Measurements from ENCODE around the gene ABHD2.
"Not testable (repeated sequence)": the region's sequence is repeated elsewhere in the genome, so short reads cannot be mapped to it uniquely, and the experiment has no call there.

The ABHD2 gene

DNA sequence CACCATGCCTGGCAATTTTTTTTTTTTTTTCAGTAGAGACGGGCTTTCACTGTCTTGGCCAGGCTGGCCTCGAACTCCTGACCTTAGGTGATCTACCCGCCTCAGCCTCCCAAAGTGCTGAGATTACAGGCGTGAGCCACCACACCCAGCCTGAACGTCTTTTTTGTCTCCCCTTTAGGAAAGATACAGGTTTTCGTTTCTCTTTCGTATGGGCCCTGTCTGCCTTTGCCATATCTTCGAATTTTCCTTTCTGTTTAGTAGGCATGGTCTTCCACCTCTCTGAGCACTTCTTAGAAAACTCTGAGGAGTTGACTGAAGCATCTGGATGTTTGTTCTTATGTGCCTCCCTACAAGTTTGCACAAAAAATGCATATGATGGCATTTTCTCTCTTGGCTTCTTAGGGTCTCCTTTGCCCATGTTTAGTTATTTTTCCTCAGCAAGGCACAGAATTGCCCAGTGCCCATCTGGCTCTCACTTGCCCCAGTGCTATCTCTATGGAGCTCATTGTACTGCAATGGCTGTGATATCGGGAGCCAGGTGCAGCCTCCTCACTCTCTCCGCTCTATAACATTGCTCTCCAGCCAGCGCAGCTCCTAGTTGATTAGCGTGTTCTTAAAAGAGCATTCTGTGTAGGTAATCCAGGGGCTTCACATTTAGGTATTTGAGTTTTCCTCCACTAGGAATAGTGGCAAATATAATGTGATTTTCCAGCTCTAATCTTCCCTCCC, 48.0 kb downstream of the ABHD2 start:
- DNase-seq (ENCODE audit: low read depth, low spot score) = no peak
- no peak overlapping the region for H3K27ac ChIP-seq

DNA sequence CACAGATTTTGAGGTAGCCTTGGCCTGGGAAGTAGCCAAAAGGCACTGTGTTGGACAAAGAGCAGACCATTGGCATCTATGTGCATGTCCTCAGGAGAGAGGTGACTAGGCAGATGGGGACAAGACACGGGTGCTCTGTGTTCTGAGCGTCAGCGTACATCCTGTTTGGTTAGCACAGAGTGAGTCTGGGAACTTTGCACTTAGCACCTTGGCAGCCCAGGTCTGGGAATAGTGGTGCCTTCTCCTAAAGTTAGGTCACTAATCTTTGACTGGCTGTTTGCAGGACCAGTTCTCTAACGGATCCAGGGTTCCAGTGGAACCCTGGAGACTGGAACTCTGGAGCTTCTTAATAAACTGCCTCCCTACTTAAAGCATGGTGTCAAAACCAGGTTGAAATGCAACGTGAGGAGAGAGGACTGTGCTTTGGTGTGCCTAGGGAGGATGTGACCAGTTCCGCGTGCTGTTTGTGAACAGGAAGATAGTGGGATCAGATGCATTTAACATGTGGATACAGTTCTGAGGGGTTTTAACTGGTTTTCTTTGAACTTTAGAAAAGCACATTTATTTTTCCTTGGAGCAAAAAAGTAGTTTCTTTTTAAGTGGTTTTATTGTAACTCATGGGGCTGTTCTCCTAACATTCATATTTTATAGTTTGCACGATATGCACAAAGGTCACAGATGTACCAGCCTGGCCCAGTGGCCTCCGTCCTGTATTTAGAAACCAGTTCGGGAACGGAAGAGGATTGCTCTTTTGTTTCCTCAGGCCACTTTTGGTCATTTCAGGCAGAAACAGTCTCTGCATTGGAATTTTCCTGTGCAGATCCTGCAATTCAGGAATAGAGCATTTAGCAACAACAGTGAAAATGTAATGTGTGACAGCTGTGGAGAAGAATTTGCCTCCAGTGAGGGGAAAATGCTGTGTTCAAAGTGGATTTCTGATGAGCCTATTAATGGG, 48.8 kb downstream of the ABHD2 start:
- no peak for DNase-seq (ENCODE audit: low read depth, low spot score)
- H3K27ac ChIP-seq = no peak overlapping the region

DNA sequence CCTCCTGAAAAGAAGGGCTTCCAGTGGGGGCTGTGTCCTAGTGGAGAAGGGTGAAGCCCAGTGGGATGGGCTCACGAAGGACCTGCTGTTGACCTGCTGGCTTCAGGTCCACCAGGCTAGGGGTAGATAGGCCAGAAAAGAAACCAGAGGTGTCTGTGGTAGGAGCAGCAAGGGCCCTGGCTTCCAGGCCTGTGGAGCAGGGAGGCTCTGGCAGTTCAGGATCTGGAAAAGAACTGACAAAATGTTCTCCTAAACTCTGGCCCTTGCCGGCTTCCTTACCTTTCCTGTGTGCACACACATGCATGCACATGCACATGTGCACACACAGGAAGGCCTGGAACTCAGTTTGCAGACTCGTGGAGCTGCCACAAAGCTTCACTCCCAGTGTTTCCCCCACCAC, 49.7 kb downstream of the ABHD2 start:
- DNase-seq (ENCODE audit: low read depth, low spot score) = no peak
- no peak overlapping the region for H3K27ac ChIP-seq

DNA sequence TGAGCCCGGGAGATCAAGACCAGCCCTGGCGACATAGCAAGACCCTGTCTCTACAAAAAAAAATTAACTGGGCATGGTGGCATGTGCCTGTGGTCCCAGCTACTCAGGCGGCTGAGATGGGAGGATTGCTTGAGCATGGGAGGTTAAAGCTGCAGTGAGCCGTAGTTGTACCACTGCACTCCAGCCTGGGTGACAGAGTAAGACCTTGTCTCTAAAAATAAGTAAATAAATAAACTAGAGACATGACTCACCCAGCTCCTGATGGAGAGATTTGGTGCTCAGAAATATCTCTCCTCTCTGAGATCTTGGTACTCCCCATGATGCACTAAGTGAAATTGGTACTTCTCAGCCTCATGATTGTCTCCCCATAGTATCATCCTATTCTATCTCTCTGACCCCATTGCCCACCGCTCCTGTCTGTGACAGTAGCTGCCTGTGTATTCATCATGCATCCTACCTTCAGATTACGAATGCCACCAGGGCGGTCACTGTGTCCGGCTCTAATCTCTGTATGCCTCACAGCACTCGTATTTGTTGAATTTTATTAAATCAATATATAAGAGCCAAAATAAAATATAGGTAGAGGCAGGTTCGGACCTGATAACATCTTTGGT, 50.9 kb downstream of the ABHD2 start:
- no peak for DNase-seq (ENCODE audit: low read depth, low spot score)
- no peak overlapping the region for H3K27ac ChIP-seq

DNA sequence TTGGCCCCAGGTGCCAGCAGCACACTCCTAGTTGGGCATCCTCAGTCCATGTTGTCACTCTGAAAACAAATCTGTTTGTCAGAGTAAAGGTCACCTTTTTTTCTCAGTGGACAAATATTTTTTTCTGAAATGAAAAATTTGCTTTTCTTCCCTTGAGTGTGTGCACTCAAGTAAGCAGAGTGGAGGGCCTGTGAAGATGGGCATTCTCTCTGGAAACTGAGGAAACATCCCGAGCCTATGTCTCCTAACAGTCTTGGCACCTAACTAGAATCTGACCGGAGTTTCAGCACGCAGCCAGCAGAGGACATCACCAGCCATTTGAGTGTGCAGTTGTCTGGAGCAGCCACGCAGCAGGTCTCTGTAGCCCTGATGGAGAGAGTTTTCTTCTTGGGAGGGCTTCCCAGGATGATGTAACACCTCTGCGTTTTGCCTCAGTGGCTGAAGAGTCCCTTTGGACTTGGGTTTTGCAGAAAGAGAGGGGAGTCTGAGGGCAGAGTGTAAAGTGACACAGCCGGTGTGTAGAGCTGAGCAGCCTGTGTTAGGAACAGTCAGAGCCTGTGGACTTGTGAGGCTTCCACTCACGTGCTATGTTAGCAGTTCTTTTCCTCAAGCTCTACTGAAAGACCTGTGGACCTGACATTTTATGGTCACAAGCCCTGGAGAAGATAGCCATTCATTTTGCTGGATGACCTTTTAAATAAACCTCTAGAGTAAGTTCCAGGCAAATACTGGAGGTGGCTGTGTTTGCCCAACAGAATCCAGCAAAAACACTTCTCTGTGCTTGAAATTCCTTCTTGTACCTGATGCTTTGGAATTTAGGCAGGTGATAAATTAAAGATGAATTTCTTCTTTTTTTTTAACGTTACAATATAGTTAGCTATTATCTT, 51.6 kb downstream of the ABHD2 start:
- H3K27ac ChIP-seq = no peak overlapping the region
- no peak for DNase-seq (ENCODE audit: low read depth, low spot score)

DNA sequence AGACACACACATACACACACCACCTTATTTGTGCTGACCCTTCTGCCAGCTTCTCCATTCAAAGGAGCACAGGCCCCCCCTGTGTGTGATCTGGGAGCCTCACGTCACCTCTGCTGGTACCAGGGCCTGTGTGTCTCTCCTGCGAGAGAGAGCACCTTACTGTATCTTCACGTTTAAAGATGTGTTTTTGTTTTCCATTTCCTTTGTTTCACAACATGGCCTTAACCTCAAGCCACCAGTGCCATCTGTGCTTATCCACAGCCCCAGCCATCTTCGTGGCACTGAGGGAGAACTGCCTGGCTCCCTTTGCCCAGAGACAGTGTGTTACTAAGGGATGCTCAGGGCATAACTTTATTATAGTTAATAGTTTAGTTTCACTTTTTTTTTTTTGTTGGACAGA, 52.3 kb downstream of the ABHD2 start:
- no peak overlapping the region for H3K27ac ChIP-seq
- DNase-seq (ENCODE audit: low read depth, low spot score) = no peak

DNA sequence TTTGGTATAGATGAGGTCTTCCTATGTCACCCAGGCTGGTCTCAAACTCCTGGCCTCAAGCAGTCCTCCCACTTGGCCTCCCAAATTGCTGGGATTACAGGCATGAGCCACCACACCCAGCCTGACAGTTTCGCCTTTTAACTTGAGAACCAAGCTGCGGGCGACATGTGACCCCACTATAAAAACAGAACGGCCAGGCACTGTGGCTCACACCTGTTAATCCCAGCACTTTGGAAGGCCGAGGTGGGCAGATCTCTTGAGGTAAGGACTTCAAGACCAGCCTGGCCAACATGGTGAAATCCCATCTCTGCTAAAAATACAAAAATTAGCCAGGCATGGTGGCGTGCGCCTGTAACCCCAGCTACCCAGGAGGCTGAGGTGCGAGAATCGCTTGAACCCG, 52.9 kb downstream of the ABHD2 start:
- not testable (repeated sequence) for H3K27ac ChIP-seq; DNase-seq (ENCODE audit: low read depth, low spot score)

DNA sequence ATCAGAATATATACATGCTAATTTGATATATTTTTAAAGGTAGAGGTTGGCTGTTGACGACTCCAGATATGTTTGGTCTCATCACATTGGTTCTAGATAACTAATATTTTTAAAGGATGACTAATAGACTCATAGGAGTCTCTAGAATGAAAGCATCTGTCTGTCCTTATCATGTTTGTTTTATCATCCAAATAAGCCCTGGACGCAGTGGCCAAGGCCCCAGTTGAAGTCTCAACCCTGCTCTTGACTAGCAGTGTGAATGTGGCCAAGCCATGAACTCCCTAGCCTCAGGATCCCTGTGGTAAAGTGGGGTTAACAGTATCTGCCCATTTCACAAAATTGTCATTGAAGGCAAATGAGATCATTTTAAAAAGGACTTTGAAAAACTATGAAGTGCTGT, 53.6 kb downstream of the ABHD2 start:
- no peak for DNase-seq (ENCODE audit: low read depth, low spot score)
- no peak overlapping the region for H3K27ac ChIP-seq

DNA sequence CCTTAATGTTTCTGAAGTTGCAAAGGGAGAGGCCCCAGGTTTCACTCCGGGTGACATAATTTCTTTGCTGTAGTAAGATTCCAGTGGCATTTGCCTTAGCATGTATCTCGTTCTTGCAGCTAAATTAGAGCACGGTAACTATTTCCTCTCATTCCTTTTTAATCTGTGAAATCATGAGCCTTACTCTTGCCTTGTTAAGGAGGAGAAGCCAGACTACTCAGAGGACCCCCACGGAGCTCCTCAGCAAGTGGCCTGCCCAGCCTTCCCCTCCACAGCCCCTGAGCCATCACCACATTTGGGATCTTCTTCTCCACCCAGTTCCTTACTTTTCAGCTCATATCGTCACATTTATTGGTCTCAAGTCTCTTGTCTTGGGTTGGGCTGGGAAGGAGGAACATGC, 54.2 kb downstream of the ABHD2 start:
- no peak overlapping the region for H3K27ac ChIP-seq
- DNase-seq (ENCODE audit: low read depth, low spot score) = no peak

DNA sequence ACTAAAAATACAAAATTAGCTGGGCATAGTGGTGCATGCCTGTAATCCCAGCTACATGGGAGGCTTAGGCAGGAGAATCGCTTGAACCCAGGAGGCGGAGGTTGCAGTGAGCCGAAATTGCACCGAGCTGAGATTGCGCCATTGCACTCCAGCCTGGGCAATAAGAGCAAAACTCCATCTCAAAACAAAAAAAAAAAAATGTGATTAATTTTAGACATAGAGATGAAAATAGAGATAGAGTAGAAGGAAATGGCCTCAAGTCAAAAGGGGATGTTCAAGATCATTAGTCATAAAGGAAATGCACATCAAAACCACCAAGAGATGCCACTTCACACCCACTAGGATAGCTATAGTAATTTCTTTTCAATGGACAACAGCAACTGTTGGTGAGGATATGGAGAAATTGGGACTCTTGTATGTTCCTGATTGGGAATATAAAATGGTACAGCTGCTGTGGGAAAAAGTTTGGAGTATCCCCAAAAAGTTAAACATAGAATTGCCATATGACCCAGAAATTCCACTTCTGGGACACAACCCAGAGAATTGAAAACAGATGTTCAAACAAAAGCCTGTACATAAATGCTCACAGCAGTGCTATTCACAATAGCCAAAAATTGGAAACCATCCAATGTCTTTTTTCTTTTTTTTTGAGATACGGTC, 55.4 kb downstream of the ABHD2 start:
- DNase-seq (ENCODE audit: low read depth, low spot score) = no peak
- peak overlapping the region; percentile 12 for H3K27ac ChIP-seq

DNA sequence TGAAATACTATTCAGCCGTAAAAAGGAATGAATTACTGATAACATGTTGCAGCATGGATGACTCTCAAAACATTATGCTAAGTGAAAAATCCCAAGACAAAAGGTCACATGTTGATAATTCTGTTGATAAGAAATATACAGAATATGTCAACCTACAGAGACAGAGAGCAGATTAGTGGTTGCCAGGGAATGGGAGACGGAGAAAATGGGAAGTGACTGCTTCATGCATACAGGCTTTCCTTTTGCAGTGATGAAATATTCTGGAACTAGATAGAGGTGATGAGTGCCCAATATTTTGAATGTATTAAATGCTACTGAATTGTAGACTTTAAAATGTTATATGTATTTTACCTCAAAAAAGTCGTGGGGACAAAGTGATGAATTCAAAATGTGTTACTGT, 56.2 kb downstream of the ABHD2 start:
- DNase-seq (ENCODE audit: low read depth, low spot score) = no peak
- no peak overlapping the region for H3K27ac ChIP-seq

DNA sequence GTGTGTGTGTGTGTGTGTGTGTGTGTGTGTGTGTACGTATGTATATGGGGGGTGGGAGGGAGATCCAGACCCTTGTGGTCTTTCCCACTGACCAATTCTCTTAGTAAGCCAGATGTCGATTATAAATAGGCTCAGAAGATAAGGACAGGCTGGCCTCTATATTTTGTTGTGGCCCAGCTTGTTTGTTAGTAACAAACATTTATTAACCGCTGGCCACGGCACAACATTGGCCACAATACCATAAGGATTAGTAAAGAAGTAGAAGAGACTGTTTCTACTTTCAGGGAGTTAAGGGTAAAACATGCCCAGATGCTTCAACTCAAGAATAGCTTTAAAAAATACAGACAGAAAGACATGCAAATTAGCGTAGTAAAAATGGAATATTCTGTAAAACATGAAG, 58.1 kb downstream of the ABHD2 start:
- DNase-seq (ENCODE audit: low read depth, low spot score) = no peak

DNA sequence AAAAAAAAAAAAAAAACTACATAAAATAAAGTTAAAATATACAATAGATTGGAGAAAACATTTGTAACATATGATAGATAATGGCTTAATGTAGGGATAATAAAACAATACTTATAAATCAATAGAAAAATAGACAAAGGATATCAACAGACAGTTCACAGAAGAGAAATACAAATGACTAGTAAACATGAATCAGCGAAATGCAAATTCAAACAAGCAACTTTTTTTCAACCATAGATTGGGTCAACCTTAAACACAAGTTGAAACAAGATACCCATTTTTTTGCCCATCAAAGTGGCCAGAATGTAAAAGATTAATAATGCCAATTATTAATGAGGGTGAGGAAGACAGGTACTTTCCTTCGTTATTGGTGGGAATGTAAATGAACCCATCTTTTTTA, 59.9 kb downstream of the ABHD2 start:
- H3K27ac ChIP-seq = no peak overlapping the region
- no peak for DNase-seq (ENCODE audit: low read depth, low spot score)

More for the DNA sequence above, 58.1 kb downstream of the ABHD2 start:
- no peak overlapping the region for H3K27ac ChIP-seq

DNA sequence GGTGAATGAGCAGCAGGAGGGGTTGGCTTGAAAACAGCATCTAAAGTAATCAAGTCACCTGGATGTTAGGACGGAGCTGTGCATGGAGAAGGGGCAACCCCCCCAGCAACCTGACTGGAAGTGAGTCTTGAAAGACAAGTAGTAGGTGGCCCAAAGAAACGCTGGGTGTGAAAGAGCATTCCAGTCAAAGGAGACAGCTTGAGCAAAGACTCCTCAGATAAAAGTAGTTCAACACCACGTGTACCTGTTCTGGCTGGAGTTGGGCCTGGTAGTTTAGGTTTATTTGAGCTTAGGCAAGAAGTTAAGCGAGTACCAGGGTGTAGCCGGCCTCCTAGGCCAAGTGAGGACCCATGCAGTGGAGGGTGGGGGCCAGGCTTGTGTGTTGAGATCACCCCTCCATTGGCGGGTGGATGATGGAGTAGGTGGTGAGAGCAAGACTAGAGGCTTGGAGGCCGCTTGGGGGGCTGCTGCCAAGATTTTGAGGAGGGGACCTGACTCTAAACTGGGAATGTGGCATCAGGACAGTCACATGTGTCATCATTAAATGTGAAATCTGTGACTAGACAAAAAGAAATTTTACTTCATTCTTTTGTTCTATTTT, 61.3 kb downstream of the ABHD2 start:
- DNase-seq (ENCODE audit: low read depth, low spot score) = peak; percentile 43
- no peak overlapping the region for H3K27ac ChIP-seq

DNA sequence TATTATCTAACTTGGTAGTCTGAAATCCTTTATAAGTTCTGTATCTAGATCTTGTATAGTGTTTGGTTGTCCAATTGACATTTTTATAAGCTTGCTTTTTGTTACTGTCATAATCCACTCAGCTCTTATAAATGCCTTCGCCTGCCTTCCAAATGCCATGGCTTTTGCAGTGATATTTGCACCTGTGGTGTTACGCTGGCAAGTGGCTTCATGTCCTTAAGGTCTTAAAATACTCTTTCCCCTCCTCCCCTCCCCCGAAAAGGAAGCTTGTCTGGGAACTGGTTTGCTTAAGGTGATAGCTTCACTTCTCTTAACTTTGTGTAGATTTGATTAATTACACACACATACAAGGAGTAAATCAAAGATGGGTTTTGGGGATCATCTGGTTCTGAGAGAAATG, 62.0 kb downstream of the ABHD2 start:
- H3K27ac ChIP-seq = no peak overlapping the region
- DNase-seq (ENCODE audit: low read depth, low spot score) = no peak

DNA sequence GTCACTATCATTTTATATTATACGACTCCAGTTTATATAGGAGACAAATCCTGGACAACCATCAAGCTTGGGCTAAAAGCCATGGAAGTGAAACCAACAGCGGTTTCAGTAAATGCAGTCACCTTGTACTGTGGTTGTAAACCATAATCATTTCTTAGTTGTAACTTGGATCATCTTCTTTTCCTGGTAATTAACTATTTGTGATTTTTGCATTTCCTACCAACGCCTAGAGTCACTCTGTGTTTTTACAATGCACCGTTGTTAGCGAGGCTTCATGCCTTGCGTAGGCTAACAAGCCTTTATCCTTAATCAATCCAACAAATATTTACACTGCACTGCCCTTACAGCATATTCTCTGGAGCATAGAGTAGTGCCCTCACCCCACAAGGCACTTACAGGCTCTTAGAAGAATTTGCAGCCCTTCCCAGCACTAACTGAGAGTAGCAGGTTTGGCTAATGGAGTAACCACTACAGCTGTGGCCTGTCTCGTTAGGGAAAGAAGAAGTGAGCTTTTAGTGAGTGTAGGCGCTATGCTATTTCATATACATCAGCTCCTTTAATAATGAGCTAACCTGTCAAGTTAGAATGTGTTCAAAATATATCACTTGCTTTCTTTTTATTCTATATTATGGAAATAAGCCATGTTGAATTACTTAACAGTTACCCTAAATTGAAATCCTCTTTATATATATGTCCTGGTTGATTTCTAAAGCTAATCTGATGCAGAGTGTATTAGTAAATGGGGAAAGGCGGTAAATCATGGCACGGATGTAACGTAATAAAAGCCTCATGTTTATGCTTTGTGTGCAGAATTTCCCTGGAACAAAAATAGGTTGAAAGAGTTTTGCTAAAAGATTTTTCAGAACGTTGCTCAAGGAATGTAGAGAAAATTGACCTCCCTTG, 62.8 kb downstream of the ABHD2 start:
- no peak for DNase-seq (ENCODE audit: low read depth, low spot score)
- no peak overlapping the region for H3K27ac ChIP-seq

DNA sequence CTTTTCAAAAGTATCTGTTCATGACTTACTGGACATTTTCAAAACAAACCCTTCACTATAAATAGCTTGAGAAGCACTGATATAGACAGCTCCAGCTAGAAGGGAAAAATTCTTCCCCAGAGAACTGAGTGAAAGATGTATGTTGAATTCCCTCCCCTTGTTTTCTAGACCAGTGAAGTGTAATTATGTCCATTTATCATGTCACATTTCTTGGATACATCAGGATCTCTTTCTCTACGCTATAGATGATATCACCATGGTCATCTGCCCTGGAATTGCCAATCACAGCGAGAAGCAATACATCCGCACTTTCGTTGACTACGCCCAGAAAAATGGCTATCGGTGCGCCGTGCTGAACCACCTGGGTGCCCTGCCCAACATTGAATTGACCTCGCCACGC, 66.9 kb downstream of the ABHD2 start:
- no peak for DNase-seq (ENCODE audit: low read depth, low spot score)
- no peak overlapping the region for H3K27ac ChIP-seq

DNA sequence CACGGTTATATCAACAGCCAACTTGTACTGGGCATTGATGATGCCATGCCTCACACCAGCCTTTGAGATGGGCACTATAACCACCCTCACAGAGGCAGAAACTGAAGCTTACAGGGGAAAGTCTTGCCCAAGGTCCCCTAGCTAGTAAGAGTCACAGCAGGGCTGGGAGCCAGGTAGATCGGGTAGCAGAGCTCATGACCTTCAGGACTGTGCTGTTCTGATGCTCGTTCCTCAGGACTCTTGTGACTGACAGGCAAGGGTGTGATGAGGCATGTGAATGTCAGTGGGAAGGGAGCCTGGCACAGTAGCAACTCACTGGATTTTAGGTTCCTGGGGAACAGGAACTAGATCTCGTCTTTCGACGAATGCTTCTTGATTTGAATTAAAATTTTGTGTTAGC, 67.4 kb downstream of the ABHD2 start:
- no peak overlapping the region for H3K27ac ChIP-seq
- DNase-seq (ENCODE audit: low read depth, low spot score) = no peak
